ENCODE data around the gene CSRNP3.
A peak's percentile ranks its signal among the peaks of the same experiment; 100 is the strongest.
"Not testable (repeated sequence)": the region's sequence is repeated elsewhere in the genome, so short reads cannot be mapped to it uniquely, and the experiment has no call there.

Gene CSRNP3

GRCh38 chr2:165549619-165550018 lies 80.1 kb downstream of the CSRNP3 start:
- FAIRE-seq, result no peak

GRCh38 chr2:165558832-165559231 lies 89.3 kb downstream of the CSRNP3 start:
- no peak for FAIRE-seq

- no peak for FAIRE-seq
These were observed 91.0 kb downstream of the CSRNP3 start for GRCh38 chr2:165560377-165560988.

DNA sequence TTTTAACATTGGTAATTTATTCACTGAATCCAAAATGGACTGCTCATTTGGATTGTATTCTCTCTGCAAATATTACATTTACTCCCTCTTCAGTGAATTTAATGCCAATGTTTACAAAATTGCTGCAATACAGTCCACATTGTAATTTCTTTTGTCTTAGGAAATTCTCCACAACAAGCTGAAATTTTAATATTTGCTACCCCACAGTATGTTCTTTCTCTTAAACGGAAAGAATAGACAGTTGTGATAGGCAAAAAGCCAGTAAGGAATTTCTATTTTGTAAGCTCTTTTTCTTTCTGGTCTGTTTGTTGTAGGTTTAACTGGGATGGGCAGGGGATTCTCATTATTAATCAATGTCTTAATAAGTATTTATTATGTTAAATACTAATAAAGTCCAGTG lies 92.0 kb downstream of the CSRNP3 start:
- no peak for FAIRE-seq

DNA sequence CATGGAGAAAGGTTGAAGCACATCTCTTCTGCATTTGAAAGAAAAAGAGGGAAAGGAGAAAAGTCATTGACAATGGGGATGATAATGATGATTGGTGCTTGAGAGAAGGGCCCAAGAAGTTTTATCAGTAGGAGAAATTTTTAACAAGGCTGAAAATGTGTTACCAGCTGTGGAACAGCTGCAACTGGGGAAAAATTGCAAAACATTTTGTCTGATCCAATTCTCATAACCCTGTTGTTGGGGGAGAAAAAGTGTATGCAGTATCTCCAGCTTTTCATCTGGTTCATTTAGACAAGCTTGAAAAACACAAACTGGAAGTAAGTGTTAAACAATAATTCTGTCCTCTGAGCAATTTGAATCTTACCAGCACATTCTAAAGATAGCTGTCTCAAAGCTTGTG lies 92.7 kb downstream of the CSRNP3 start:
- no peak for FAIRE-seq

- no peak for FAIRE-seq
These were observed 94.1 kb downstream of the CSRNP3 start for GRCh38 chr2:165563468-165564225.

DNA sequence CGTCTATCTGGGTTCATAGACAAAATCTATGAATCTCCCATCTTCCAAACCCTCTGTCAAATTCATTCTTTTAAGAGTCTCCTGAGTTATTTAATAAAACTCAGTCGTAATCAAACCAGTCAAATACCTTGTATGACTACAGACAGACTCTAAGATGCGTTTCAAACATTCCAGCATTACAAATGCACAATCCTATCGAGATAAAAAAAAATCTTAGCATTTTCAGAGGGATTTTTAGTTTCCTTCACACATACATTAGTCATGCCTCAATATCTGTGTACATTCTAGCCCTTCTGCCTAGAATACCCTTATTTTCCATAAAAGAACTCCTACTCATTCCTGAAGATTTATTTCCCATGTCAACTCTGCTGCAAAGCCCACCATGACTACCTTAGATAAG lies 96.5 kb downstream of the CSRNP3 start:
- no peak for FAIRE-seq

- FAIRE-seq, result no peak
These were observed 97.8 kb downstream of the CSRNP3 start for GRCh38 chr2:165567273-165567672.

- no peak for FAIRE-seq
These were observed 98.9 kb downstream of the CSRNP3 start for GRCh38 chr2:165568361-165568760.

GRCh38 chr2:165571477-165571876 lies 102.0 kb downstream of the CSRNP3 start:
- peak; percentile 3 for FAIRE-seq

GRCh38 chr2:165572151-165572550 lies 102.7 kb downstream of the CSRNP3 start:
- no peak for FAIRE-seq

DNA sequence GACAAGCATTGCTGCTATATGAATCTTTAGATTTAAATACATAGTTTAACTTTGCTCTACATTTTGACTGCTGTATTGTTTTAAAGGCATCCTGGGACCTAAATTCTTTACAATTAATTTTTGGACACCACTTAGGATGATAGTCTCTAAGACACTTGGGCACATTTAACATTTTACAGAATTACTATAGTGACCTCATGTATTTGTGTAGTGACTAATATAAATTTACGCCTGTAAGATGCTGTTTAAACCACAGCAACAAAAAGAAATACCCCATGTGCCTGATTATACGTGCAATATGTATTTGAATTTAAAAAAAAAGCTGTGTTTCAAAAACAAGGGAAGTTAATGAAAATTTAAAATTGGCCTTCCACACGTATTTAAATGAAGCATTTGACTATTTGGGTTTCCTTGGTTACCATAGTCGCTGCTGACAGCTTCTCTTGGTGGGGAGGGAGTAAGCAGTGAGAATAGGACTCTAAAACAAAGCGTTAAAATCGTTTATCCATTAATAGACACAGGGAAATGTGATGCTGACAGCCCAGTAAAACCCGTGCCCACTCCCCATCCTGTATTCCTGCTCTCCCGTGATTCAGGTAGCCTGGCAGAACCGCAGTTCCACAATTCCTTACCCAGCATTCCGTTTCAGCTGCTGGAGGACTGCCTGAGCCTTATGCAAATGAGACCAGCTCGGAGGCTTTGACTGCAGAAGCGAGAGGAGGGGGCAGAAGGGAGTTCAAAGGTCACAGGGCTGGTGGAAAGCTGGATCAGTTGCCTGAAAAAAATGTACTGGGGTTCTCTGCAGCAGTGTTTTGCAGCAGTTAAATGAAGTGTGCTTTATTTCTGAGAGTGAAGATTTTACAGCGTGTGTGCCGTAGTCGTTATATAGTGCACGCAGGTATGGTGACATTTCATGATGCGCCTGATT lies 104.3 kb downstream of the CSRNP3 start:
- no peak for FAIRE-seq

DNA sequence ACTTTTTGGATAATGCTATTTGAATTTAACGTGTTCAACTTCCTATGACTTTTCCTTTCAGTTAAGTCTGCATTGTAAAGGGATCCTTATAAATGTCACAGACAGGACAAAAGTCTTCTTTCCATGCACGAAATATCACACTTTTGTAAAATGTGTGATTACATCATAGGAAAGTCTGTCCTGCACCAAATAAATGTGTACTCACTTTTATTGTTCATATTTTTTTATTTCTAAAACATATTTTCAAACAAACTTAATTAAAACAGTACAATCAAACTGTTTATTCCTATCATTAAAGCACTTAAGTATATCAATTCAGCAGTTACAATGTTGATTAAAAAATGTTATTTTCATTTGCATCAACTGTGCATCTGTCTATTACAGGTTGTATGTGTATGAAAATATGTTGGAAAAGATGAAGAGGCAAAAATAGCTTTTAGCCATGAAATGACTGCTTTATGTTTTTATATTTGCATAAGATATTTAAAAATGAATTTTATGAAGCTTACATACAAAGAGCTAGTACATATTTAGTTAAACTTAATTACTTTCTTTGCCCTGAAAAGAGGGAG lies 105.6 kb downstream of the CSRNP3 start:
- no peak for FAIRE-seq

- no peak for FAIRE-seq
These were observed 107.1 kb downstream of the CSRNP3 start for GRCh38 chr2:165576409-165577154.

- no peak for FAIRE-seq
These were observed 112.9 kb downstream of the CSRNP3 start for GRCh38 chr2:165582409-165582808.

DNA sequence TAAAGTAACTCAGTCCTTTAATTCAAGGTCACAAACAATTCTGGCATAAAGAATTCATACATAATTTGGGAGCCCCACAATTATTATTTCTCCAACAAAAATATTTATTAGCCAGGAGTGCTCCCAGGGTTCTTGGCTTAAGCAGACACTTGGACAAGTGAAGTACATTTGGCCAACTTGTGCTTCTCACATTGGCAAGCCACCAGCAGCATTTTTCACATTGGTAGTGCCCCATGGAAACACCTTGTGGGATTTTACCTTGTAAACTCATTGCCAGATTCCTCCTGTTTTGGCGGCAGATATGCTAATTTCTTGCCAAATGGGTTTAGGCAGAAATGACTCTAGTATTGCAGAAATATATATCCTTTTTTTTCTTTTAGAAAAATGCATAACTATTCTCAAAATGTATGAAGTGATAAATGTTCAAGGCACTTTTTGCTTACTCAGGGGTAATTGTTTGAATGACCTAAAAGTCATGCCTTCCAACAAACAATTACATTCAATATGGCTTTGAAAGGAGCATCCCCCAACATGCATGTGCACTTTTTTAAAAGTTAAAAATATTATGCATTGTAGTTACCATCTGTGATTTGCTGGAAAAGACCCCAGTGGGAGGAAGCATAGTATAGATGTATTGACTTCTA lies 113.5 kb downstream of the CSRNP3 start:
- no peak for FAIRE-seq

DNA sequence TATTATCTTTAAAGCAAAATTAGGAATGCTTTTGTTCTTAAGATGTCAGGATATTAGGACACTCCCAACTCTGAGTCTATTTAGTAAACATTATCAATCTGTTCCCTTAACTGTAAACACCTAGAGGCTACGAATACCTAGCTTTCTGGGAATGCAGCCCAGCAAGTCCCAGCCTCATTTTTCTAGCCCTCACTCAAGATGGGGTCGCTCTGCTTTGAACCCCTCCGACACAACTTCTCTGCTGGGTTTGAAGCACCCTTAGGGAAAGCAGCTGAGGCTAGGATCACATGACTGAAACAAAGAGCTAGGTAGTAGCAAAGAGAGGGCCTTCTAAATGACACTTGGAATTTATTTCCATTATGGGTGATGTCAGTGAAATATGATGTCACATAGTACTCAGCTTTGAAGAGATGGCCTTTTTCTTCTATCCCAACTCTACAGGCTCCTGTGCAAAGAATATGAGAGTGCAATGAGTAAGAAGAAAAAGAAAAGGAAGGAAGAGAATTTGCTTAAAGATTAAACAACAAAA lies 114.7 kb downstream of the CSRNP3 start:
- FAIRE-seq, result no peak

DNA sequence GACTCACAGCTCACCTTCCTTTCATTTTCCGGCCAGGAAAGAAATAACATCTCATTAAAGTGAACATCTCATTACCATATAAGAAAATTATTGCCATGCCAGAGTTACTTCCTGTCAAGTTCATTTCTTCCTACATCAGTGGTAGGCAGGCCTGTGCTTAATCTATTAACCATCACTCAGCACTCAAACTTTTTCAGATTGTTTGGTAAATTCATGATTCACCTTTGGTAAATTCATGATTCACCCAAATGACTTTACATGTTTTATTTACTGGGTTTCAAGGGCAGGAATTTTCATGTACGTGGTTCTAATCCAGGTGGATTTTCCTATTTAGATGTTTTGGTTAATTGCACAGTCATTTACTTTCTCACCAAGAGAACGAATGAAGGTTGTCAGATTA lies 116.5 kb downstream of the CSRNP3 start:
- FAIRE-seq, result no peak

GRCh38 chr2:165587335-165587938 lies 117.9 kb downstream of the CSRNP3 start:
- no peak for FAIRE-seq

DNA sequence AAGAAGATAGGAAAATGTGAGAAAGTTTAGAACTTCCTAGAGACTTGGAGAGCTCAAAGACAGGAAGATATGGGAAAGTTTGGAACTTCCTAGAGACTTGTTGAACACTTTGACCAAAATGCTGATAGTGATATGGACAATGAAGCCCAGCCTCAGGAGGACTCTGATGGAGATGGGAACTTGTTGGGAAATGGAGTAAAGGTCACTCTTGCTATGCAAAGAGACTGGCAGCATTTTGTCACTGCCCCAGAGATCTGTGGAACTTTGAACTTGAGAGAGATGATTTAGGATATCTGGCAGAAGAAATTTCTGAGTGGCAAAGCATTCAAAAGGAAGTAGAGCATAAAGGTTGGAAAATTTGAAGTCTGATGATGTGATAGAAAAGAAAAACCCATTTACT lies 121.5 kb downstream of the CSRNP3 start:
- not testable (repeated sequence) for FAIRE-seq

- FAIRE-seq, result no peak
These were observed 123.6 kb downstream of the CSRNP3 start for GRCh38 chr2:165593081-165593480.

Data from A204.1 (cell line).